GM19240 (cell line): ENCODE data around the gene TESK2.
"Not testable (repeated sequence)": the region's sequence is repeated elsewhere in the genome, so short reads cannot be mapped to it uniquely, and the experiment has no call there.

ENCODE experiments used
- DNase-seq: peaks from one replicate; pipeline ENCODE4 v3.0.0; 2011; ENCODE audit warnings: low spot score; ENCODE audit not compliant: insufficient read length

TESK2 gene

GRCh38 chr1:45414746-45415145 lies 76.2 kb downstream of the TESK2 start:
- no peak for DNase-seq

DNA sequence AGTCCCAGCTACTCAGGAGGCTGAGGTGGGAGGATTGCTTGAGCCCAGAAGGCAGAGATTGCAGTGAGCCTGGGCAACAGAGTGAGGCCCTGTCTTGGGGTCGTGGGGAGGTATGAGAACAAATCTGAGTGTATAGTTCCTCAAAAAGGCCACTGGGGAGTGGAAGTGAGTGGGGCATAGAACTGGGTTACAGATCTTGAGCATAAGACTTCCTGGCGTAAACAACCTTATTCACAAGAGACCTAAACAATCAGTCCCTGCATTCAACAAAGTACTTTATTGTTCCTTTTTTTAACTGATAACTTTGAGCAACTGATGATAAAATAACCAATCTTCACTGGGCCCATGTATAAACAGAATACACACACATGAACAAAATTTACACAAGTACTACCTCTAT lies 78.1 kb downstream of the TESK2 start:
- no peak for DNase-seq

- no peak for DNase-seq
Measured at GRCh38 chr1:45411510-45411899, 79.5 kb downstream of the TESK2 start.

GRCh38 chr1:45410850-45411509 lies 80.0 kb downstream of the TESK2 start:
- no peak for DNase-seq

GRCh38 chr1:45409276-45409675 lies 81.7 kb downstream of the TESK2 start:
- DNase-seq = no peak

DNA sequence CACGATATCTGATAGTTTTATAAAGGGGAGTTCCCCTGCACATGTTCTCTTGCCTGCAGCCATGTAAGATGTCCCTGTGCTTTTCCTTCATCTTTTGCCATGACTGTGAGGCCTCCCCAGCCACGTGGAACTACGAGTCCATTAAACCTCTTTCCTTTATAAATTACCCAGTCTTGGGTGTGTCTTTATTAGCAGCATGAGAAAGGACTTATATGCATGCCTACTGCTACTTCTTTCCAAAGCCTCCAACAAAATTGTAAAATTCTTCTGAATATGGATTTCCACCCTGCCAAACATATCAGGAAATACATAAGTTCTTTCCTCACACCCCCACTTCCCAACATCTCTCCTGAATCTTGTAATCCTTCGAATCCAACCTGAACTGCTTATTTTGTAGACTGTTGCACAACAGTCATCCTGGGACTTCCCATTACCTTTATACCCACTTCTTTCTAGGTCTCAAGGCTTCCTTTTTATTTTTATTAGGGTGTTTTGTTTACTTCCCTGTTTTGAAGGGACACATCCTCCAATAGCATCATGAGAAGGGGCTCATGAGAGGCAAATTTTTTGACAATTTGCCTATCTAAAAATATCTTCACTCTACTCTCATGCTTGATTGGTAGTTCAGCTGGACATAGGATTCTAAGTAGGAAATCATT lies 83.2 kb downstream of the TESK2 start:
- DNase-seq = no peak

DNA sequence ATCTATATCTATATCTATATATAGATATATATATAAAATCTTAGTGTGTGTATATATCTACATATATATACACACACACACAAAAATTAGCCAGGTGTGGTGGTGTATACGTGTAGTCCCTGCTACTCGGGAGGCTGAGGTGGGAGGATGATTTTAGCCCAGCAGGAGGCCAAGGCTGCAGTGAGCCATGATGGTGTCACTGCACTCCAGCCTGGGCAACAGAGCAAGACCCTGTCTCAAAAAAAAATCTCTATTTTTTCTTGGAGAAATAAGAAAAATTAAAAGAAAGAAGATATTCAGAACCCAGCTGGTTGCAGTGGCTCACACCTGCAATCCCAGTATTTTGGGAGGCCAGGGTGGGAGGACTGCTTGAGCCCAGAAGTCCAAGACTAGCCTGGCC lies 85.3 kb downstream of the TESK2 start:
- no peak for DNase-seq

DNA sequence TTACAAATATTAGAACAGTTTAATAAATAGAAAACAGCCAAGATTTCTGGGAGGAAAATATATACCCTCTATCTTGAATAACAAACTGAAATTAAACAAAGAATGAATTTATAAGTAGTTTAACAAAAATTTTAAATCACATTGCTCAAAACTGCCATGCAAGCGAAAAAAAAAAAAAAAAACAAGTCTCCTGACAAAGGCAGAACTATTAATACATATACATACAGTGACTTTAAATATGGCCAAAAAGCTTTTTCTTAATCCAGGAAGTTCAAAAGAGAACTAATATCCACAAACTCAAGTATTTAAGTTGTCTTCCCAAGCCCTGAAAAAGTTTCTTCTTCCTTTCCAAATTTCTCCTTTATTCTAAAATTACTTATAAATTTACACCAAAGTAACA lies 87.2 kb downstream of the TESK2 start:
- DNase-seq = no peak

GRCh38 chr1:45403298-45403697 lies 87.7 kb downstream of the TESK2 start:
- DNase-seq = no peak

GRCh38 chr1:45401524-45401923 lies 89.4 kb downstream of the TESK2 start:
- DNase-seq = no peak

- no peak for DNase-seq
Measured at GRCh38 chr1:45400049-45400448, 90.9 kb downstream of the TESK2 start.

GRCh38 chr1:45397285-45397684 lies 93.7 kb downstream of the TESK2 start:
- DNase-seq = no peak

GRCh38 chr1:45395582-45395981 lies 95.4 kb downstream of the TESK2 start:
- no peak for DNase-seq

- no peak for DNase-seq
Measured at GRCh38 chr1:45395051-45395450, 95.9 kb downstream of the TESK2 start.

- DNase-seq = peak; percentile 6
Measured at GRCh38 chr1:45394342-45394741, 96.6 kb downstream of the TESK2 start.

DNA sequence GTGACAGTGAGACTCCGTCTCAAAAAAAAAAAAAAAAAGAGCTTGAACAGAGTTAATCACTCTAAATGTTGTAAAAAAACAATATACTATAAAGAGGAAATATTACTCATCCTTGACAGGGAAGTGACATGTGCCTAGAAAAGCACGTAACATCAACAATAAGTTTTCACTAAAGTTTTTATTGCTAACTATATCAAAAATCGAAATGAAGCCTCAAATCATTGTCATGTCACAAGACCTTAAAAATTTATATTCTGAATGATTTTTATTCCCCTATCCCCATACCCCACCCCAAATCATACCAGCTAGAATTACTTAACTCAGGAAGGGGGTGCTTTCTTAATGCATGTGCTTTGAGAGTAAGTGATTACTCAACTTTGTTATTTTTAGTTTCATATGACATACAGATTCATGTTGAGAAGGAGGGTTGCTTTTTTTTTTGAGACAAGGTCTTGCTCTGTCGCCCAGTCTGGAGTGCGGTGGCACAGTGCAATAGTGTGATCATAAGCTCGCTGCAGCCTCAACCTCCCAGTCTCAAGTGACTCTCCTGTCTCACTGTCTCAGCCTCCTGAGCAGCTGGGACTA lies 97.2 kb downstream of the TESK2 start:
- DNase-seq = peak; percentile 8

DNA sequence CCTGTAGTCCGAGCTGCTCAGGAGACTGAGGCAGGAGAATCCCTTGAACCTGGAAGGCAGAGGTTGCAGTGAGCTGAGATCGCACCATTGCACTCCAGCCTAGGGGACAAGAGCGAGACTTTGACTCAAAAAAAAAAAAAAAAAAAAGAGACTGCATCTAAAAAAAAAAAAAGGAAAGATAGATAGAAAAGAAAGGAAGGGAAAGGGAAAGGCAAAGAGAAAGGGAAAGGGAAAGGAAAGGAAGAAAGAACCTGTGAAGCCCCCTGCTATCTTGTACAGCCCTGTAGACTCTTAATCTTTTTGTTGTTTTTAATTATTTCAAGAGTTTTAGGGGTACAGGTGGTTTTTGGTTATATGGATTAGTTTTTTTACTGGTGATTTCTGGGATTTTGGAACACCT lies 104.7 kb downstream of the TESK2 start:
- DNase-seq = no peak

- DNase-seq = no peak
Measured at GRCh38 chr1:45385302-45385701, 105.7 kb downstream of the TESK2 start.

GRCh38 chr1:45384213-45384612 lies 106.8 kb downstream of the TESK2 start:
- DNase-seq = not testable (repeated sequence)

GRCh38 chr1:45383191-45383590 lies 107.8 kb downstream of the TESK2 start:
- no peak for DNase-seq

DNA sequence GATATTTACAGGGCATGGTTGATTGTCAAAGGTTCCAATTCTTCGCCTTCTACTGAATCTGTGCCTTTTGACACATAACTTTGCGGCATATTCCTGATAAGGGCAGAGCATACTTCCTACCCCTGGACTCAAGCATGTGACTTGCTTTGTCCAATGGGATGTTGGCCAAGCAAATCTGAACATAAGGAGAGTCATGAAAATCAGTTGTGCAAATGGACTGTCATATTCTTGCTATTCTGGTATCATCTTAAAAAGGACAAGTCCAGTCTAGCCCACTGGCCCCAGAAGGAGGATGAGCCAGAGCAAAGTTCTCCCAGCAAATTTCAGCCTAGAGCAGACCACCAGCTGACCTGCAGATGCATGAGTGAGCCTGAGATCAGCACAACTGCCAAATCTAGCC lies 109.7 kb downstream of the TESK2 start:
- no peak for DNase-seq

GRCh38 chr1:45380730-45381129 lies 110.2 kb downstream of the TESK2 start:
- no peak for DNase-seq

DNA sequence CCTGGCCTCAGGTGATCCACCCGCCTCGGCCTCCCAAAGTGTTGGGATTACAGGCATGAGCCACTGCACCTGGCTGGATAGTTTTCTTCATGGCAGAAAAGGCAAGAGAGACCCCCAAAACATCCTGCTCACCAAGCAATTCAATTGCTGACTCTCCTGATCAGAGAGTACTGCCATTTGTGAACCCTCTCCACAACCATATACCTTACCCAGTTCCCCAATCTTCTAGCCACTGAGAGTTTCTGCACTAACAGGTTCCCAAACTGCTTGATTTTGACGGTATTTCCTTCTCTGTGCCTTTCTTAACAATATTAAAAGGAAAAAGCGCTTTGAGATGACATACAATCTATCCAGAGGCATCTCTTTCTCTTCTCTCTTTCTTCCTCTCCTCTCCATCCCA lies 110.8 kb downstream of the TESK2 start:
- no peak for DNase-seq
